WTC11 (cell line): ENCODE measurements around the gene TMCC1.

Experiments
- ATF1 ChIP-seq: sonication (generic); formaldehyde crosslinking; IDR thresholded peaks from 2 replicates; pipeline ENCODE4 v1.8.1; 2023; ENCODE audit warnings: mild to moderate bottlenecking, moderate library complexity, missing genetic modification reagents
- FOXK1 ChIP-seq: sonication (generic); formaldehyde crosslinking; IDR thresholded peaks from 2 replicates; pipeline ENCODE4 v1.8.0; 2022; ENCODE audit warnings: mild to moderate bottlenecking, moderate library complexity, missing genetic modification reagents
- JUN ChIP-seq: sonication (generic); formaldehyde crosslinking; IDR thresholded peaks from 2 replicates; pipeline ENCODE4 v1.8.0; 2023; ENCODE audit warnings: mild to moderate bottlenecking, missing genetic modification reagents
- NR3C1 ChIP-seq: sonication (generic); formaldehyde crosslinking; conservative IDR thresholded peaks from 2 replicates; pipeline ENCODE4 v1.8.1; 2023; ENCODE audit warnings: low read depth, mild to moderate bottlenecking, missing genetic modification reagents
- TEAD4 ChIP-seq: sonication (generic); formaldehyde crosslinking; IDR thresholded peaks from 2 replicates; pipeline ENCODE4 v1.8.0; 2022; ENCODE audit warnings: mild to moderate bottlenecking, missing genetic modification reagents
- TP53 ChIP-seq: sonication (generic); formaldehyde crosslinking; IDR thresholded peaks from 2 replicates; pipeline ENCODE4 v1.8.1; 2023; ENCODE audit warnings: mild to moderate bottlenecking, missing genetic modification reagents
- TF ChIP-seq, protein P1 (sequence below): fragments of 200-600 bp; IDR thresholded peaks from 2 replicates; pipeline ENCODE4 v1.8.0; 2022; ENCODE audit warnings: antibody characterized with exemption
- TF ChIP-seq, protein P2 (sequence below): sonication (generic); formaldehyde crosslinking; conservative IDR thresholded peaks from 2 replicates; pipeline ENCODE4 v1.8.1; 2022; ENCODE audit warnings: mild to moderate bottlenecking, missing genetic modification reagents
- TF ChIP-seq, protein P3 (sequence below): sonication (generic); formaldehyde crosslinking; IDR thresholded peaks from 2 replicates; pipeline ENCODE4 v1.8.0; 2022; ENCODE audit warnings: mild to moderate bottlenecking, missing genetic modification reagents
- TF ChIP-seq, protein P4 (sequence below): sonication (generic); formaldehyde crosslinking; IDR thresholded peaks from 2 replicates; pipeline ENCODE4 v1.8.1; 2022; ENCODE audit warnings: mild to moderate bottlenecking, missing genetic modification reagents, moderate library complexity, borderline replicate concordance

DNA sequence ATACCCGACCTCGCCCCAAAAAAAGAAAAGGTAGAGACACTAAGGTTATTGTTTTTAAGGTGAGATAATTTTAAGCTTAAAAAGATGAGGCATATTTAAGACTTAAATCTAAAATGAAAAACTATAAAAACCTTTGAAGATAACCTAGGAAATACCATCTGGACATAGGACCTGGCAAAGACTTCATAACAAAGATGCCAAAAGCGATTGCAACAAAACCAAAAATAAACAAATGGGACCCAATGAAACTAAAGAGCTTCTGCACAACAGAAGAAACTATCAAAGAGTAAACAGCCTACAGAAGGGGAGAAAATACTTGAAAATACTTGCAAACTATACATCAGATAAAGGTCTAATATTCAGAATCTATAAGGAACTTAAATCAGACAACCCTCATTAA is 80.9 kb downstream of the TMCC1 start:
- TF ChIP-seq, protein P1, sequence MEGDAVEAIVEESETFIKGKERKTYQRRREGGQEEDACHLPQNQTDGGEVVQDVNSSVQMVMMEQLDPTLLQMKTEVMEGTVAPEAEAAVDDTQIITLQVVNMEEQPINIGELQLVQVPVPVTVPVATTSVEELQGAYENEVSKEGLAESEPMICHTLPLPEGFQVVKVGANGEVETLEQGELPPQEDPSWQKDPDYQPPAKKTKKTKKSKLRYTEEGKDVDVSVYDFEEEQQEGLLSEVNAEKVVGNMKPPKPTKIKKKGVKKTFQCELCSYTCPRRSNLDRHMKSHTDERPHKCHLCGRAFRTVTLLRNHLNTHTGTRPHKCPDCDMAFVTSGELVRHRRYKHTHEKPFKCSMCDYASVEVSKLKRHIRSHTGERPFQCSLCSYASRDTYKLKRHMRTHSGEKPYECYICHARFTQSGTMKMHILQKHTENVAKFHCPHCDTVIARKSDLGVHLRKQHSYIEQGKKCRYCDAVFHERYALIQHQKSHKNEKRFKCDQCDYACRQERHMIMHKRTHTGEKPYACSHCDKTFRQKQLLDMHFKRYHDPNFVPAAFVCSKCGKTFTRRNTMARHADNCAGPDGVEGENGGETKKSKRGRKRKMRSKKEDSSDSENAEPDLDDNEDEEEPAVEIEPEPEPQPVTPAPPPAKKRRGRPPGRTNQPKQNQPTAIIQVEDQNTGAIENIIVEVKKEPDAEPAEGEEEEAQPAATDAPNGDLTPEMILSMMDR = no peak
- TF ChIP-seq TEAD4 (CRISPR knock-in tag) (no peak), FOXK1 (no peak), ATF1 (CRISPR knock-in tag) (no peak), JUN (CRISPR knock-in tag) (no peak), TP53 (CRISPR knock-in tag) (no peak), NR3C1 (CRISPR knock-in tag) (no peak)
- TF ChIP-seq, protein P2, sequence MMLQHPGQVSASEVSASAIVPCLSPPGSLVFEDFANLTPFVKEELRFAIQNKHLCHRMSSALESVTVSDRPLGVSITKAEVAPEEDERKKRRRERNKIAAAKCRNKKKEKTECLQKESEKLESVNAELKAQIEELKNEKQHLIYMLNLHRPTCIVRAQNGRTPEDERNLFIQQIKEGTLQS = no peak
- TF ChIP-seq, protein P3, sequence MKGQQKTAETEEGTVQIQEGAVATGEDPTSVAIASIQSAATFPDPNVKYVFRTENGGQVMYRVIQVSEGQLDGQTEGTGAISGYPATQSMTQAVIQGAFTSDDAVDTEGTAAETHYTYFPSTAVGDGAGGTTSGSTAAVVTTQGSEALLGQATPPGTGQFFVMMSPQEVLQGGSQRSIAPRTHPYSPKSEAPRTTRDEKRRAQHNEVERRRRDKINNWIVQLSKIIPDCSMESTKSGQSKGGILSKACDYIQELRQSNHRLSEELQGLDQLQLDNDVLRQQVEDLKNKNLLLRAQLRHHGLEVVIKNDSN (CRISPR knock-in tag) = no peak
- TF ChIP-seq, protein P4, sequence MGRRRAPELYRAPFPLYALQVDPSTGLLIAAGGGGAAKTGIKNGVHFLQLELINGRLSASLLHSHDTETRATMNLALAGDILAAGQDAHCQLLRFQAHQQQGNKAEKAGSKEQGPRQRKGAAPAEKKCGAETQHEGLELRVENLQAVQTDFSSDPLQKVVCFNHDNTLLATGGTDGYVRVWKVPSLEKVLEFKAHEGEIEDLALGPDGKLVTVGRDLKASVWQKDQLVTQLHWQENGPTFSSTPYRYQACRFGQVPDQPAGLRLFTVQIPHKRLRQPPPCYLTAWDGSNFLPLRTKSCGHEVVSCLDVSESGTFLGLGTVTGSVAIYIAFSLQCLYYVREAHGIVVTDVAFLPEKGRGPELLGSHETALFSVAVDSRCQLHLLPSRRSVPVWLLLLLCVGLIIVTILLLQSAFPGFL (CRISPR knock-in tag) = no peak
